Adrenal gland (tissue), 12 donors: ENCODE results near the gene NYAP1. TPM values are rescaled to one million over a fixed set of nuclear protein-coding genes. Genes with fewer than 3 reads are reported as not detected.
"Not testable (repeated sequence)": the region's sequence is repeated elsewhere in the genome, so short reads cannot be mapped to it uniquely, and the experiment has no call there.

Experiments
- DNase-seq, 7 donors: peaks; one replicate each; pipeline ENCODE4 v3.0.0-alpha.2; 2019 to 2020
- H3K27ac ChIP-seq, 5 donors: fragments of 200-600 bp; sonication (generic) in 4 of 5; 1 replicate in 3 of 5; 2 replicates in 2 of 5; pipeline versions ENCODE4 v1.5.1 to v1.8.0; 2016 to 2020; ENCODE audit warnings: mild to moderate bottlenecking in 1 of 5
- H3K27me3 ChIP-seq: fragments of 200-600 bp; 2 replicates; pipeline ENCODE4 v1.8.0; 2021
- H3K36me3 ChIP-seq, 2 donors: fragments of 200-600 bp; replicated peaks in 1 of 2; 1 replicate in 1 of 2; 2 replicates in 1 of 2; pipeline versions ENCODE4 v1.5.1 to v1.8.0; 2018 to 2022
- H3K4me1 ChIP-seq, 2 donors: fragments of 200-600 bp; replicated peaks in 1 of 2; 1 replicate in 1 of 2; 2 replicates in 1 of 2; pipeline versions ENCODE4 v1.5.1 to v1.8.0; 2018 to 2021
- H3K4me3 ChIP-seq, 4 donors: fragments of 200-600 bp; sonication (generic) in 3 of 4; one replicate each; pipeline ENCODE4 v1.5.1; 2016 to 2018
- H3K9me3 ChIP-seq, 3 donors: fragments of 200-600 bp; sonication (generic) in 1 of 3; replicated peaks in 1 of 3; 1 replicate in 2 of 3; 2 replicates in 1 of 3; pipeline versions ENCODE4 v1.5.1 to v1.8.0; 2016 to 2021
- POLR2A ChIP-seq, 2 donors: fragments of 450-650 bp; IDR thresholded peaks; one replicate each; pipeline ENCODE4 v1.6.1; 2017; ENCODE audit warnings: antibody characterized with exemption in 2 of 2, mild to moderate bottlenecking in 2 of 2, moderate library complexity in 1 of 2
- WGBS, 4 donors: extraction: QIAGEN DNeasy Blood & Tissue Kit in 2 of 4; methylation state at CpG; one replicate each; pipeline versions ENCODE4 v1.1.5 to v1.1.7; 2013 to 2017; 5-methylcytosine and 5-hydroxymethylcytosine counted together
- intact Hi-C, 2 donors: fragments of 100-400 bp; cut with DNase I; formaldehyde crosslinking; loops; one replicate each; pipeline versions ENCODE4 v1.14.1 to v1.15.0; 2022 to 2023
- polyA plus RNA-seq, 3 donors: library from polyadenylated mRNA; stranded (reverse); fragments of 200-250 nt in 2 of 3; fragments of 350-450 nt in 1 of 3; fragmentation: Illumina TruSeq in 1 of 3; extraction: RNeasy Lipid Tissue Mini Kit (QIAGEN cat#74804) in 1 of 3; gene quantifications; one replicate each; pipeline ENCODE4 v1.2.3, GENCODE V29; 2013 to 2014
- total RNA-seq, 9 donors: library from RNA; depleted of rRNA in 4 of 9; stranded (reverse); fragments of >200 nt in 4 of 9; fragments of 120-200 nt in 1 of 9; fragmentation: NEBNext Ultra II Directional in 1 of 9; extraction: Animal tissue kit (Norgen Biotek cat#: 25700) in 1 of 9; gene quantifications; one replicate each; pipeline versions ENCODE4 v1.1.0 to v1.2.4, GENCODE V29; 2013 to 2023
- TF ChIP-seq, protein P1 (sequence below), 6 experiments: fragments of 450-650 bp in 4 of 6; fragments of 200-600 bp in 2 of 6; sonication (generic) in 1 of 6; IDR thresholded peaks; 1 replicate in 5 of 6; 2 replicates in 1 of 6; pipeline versions ENCODE4 v1.5.1 to v1.8.0; 2016 to 2021; ENCODE audit warnings: antibody characterized with exemption in 6 of 6, mild to moderate bottlenecking in 2 of 6, moderate library complexity in 1 of 6
- donor health status: healthy with polysubstance abuse.
- donor health status: Bipolar disorder and iron deficiency.
- donor health status: DM: yes; HTN: yes; CAD: no.
- donor health status: DM: no; HTN: no; CAD: no.
- donor health status: DM: no; HTN: no; CAD: no.
- donor health status: DM: yes; HTN: yes; CAD: no.

Gene NYAP1
- total and polyA plus RNA-seq, 12 donors: 0.79 to 26.1 (median 3.2) TPM; not detected in 1

DNA sequence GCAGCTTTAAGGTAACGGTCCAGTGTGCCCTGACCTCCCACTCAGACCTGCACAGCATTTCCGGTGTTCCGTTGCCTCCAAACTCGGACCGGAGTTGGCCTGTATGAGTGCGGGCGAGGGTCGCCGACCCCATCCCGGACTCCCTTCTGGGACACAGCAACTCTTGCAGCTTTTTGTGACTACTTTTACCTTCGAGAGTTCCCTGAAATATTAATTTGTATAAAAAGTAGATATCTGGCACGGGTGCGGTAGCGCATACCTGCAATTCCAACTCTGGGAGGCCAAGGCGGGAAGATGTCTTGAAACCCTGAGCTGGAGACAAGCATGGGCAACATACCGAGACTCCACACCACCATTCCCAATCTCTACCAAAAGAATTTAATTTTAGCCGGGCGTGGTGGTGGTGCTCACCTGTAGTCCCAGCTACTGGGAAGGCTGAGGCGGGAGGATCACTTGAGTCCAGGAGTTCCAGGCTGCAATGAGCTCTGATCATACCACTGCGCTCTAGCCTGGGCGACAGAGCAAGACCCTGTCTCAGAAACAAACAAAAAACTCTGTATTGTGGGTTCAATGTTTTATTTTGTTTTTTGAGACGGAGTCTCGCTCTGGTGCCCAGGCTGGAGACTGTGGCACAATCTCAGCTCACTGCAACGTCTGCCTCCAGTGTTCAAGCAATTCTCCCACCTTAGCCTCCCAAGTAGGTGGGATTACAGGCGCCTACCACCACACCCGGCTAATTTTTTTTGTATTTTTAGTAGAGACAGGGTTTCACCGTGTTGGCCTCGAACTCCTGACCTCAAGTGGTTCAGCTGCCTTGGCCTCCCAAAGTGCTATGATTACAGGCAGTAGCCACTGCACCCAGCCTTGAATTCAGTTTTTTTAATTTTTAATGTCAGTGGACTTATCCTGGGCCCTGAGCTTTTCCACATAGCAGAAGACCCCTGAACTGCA is 46.3 kb upstream of the NYAP1 start:
- intact Hi-C loops: no loop called here
- no peak for TF ChIP-seq POLR2A (IDR thresholded peaks at IDR 0.05)
- TF ChIP-seq, protein P1, sequence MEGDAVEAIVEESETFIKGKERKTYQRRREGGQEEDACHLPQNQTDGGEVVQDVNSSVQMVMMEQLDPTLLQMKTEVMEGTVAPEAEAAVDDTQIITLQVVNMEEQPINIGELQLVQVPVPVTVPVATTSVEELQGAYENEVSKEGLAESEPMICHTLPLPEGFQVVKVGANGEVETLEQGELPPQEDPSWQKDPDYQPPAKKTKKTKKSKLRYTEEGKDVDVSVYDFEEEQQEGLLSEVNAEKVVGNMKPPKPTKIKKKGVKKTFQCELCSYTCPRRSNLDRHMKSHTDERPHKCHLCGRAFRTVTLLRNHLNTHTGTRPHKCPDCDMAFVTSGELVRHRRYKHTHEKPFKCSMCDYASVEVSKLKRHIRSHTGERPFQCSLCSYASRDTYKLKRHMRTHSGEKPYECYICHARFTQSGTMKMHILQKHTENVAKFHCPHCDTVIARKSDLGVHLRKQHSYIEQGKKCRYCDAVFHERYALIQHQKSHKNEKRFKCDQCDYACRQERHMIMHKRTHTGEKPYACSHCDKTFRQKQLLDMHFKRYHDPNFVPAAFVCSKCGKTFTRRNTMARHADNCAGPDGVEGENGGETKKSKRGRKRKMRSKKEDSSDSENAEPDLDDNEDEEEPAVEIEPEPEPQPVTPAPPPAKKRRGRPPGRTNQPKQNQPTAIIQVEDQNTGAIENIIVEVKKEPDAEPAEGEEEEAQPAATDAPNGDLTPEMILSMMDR (IDR thresholded peaks at IDR 0.05): no peak
- no peaks in the 10 kb centered on the region for H3K27me3 ChIP-seq
- peak overlapping the region in 4 of 5 donors; percentile 94 to 98 (median 94) for H3K27ac ChIP-seq
- DNase-seq: peak in 2 of 7 donors; percentile 53 to 71
- no peak overlapping the region for H3K4me3 ChIP-seq
- WGBS, 4 donors: 84 to 91% (median 88%) methylated on average over 28 of the region's 28 CpGs
- H3K36me3 ChIP-seq: peaks cover 0 to 26% of the 10 kb centered on the region in 2 donors
- H3K9me3 ChIP-seq: no peaks in the 10 kb centered on the region
- peaks cover 17 to 49% of the 10 kb centered on the region in 2 donors for H3K4me1 ChIP-seq

DNA sequence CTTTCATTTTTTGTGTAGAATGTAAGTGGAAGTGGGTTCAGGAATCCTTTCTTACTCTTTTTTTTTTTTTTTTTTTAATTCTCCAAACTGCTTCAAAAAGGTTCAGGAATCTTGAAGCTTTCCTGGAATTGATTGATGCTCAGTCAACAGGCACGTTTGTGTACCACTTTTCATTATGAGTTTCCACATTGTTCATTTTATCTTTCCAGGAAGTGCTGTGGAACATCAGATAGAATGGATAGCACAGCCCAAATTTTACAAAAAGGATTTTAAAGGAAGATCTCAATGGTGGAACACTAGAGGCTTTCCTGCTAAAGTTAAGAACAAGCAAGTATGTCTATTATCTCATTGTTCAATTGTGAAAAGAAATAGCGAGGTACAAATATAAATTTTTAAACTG is 45.6 kb upstream of the NYAP1 start:
- TF ChIP-seq, protein P1 (IDR thresholded peaks at IDR 0.05): no peak
- TF ChIP-seq POLR2A (IDR thresholded peaks at IDR 0.05): no peak
- no peaks in the 10 kb centered on the region for H3K27me3 ChIP-seq
- H3K9me3 ChIP-seq: no peaks in the 10 kb centered on the region
- H3K27ac ChIP-seq: peak overlapping the region in 2 of 5 donors; percentile 94 to 95
- DNase-seq: no peak
- H3K4me3 ChIP-seq: no peak overlapping the region
- peaks cover 17 to 47% of the 10 kb centered on the region in 2 donors for H3K4me1 ChIP-seq
- intact Hi-C loops: no loop called here
- H3K36me3 ChIP-seq: peaks cover 0 to 18% of the 10 kb centered on the region in 2 donors
- 44 to 50% (median 47%) methylated on average over 2 of the region's 2 CpGs for WGBS, 4 donors

DNA sequence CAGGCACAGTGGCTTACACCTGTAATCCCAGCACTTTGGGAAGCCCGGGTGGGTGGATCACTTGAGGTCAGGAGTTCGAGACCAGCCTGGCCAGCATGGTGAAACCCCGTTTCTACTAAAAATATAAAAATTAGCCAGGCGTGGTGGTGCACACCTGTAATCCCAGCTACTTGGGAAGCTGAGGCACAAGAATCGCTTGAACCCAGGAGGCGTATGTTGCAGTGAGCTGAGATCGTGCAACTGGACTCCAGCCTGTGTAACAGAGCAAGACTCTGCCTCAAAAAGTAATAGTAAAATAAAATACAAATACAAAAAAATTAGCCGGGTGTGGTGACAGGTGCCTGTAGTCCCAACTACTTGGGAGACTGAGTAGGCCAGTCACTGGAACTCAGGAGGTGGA is 45.0 kb upstream of the NYAP1 start:
- 91 to 95% (median 93%) methylated on average over 8 of the region's 8 CpGs for WGBS, 4 donors
- H3K36me3 ChIP-seq: peaks cover 0 to 13% of the 10 kb centered on the region in 2 donors
- intact Hi-C loops, H3K27me3 ChIP-seq, H3K9me3 ChIP-seq, H3K4me3 ChIP-seq: not testable (repeated sequence)
- H3K4me1 ChIP-seq: peaks cover 17 to 43% of the 10 kb centered on the region in 2 donors
- DNase-seq: peak in 1 of 7 donors; percentile 50
- H3K27ac ChIP-seq: peak overlapping the region in 3 of 5 donors; percentile 72 to 95 (median 89)

DNA sequence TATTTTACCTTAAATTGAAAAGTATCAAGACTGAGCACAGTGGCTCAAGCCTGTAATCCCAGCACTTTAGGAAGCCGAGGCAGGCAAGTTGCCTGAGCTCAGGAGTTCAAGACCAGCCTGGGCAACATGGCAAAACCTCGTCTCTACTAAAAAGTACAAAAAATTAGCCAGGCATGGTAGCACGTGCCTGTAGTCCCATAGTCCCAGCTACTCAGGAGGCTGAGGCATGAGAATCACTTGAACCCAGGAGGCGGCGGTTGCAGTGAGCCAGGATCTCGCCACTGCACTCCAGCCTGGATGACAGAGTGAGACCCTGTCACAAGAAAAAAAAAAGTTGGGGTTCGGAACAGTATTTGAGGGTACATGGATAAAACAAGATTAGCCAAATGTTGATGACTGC is 44.5 kb upstream of the NYAP1 start:
- H3K36me3 ChIP-seq, intact Hi-C loops, H3K9me3 ChIP-seq, H3K4me3 ChIP-seq, H3K27me3 ChIP-seq: not testable (repeated sequence)
- WGBS, 4 donors: 58 to 68% (median 64%) methylated on average over 7 of the region's 7 CpGs
- Histone ChIP-seq H3K4me1 (peaks cover 20 to 43% of the 10 kb centered on the region in 2 donors), H3K27ac (peak overlapping the region; percentile 64 to 95 (median 72))
- peak in 1 of 7 donors; percentile 49 for DNase-seq

DNA sequence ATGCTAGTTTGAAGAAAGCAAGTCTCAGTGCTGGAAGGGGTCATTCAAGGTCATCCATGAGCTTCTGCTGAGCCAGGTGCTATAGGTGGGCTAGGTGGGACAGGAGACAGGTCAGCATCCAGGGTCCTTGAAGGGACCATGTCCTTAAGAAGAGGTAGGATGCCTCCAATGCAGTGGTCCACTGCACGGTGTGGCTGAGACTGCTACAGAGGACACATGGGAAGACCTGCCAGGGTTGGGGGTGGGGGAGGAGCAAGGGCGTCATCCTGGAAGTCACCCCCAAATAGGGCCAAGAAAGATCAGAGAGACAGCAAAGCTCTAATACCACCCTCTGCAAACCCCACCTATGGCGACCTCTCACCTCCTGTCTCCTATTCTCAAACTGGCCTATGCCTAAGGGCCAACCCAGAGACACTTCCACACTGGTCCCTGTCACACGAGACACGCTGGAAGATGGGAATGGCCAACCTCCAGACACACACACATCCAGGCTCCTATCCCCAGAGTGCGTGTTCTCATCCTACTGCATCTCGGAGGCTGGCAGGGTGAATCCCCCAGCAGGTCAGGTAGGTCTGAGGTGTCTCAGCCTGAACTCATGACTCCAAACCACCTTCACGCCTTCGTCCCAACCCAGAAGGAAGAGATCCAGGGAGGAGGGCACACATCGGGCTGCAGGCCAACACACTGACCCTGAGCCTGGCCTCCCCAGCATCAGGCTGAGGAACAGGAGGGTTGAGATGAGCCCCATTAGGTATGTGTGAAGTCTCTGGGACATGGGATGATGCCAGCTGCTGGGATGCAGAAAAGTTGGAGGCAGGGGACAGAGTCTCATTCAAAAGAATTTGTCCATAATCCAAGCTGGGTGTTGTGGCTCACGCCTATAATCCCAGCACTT is 41.8 kb upstream of the NYAP1 start:
- TF ChIP-seq POLR2A (IDR thresholded peaks at IDR 0.05): no peak
- TF ChIP-seq, protein P1 (IDR thresholded peaks at IDR 0.05): no peak
- peak in 2 of 7 donors; percentile 20 to 52 for DNase-seq
- Histone ChIP-seq H3K27me3 (no peaks in the 10 kb centered on the region), H3K4me3 (no peak overlapping the region), H3K27ac (peak overlapping the region in 1 of 5 donors; percentile 58), H3K4me1 (peaks cover 22 to 48% of the 10 kb centered on the region in 2 donors), H3K9me3 (no peaks in the 10 kb centered on the region), H3K36me3 (no peaks in the 10 kb centered on the region)
- intact Hi-C loops: no loop called here
- 87 to 90% (median 90%) methylated on average over 8 to 11 of the region's 11 CpGs for WGBS, 4 donors
